NB4 (cell line): ENCODE results near the gene CCDC61.

Source experiments
- CTCF ChIP-seq: IDR thresholded peaks from one replicate; pipeline ENCODE4 v1.5.1; 2012; ENCODE audit warnings: low read depth, low read length
- MAX ChIP-seq: IDR thresholded peaks from 2 replicates; pipeline ENCODE4 v1.6.1; 2011; ENCODE audit warnings: low read depth, low read length
- POLR2A ChIP-seq: IDR thresholded peaks from 2 replicates; pipeline ENCODE4 v1.6.1; 2011; ENCODE audit warnings: mild to moderate bottlenecking; ENCODE audit not compliant: insufficient read length; ENCODE audit errors: extremely low read depth

- TF ChIP-seq POLR2A = no peak
- TF ChIP-seq CTCF = no peak
- no peak for TF ChIP-seq MAX
Measured at GRCh38 chr19:45955905-45956608, 39.2 kb upstream of the CCDC61 start.
